T-helper 2 cell treated with Interferon-gamma antibody and Interleukin-4, amounts not matched to agents 5 μg/mL and 100 μg/mL, for 36 hours (primary cell): ENCODE measurements around the gene COL5A1.

Experiments used
- DNase-seq: peaks from one replicate; pipeline ENCODE4 v3.0.0; 2021; ENCODE audit warnings: low spot score
- H3K27ac Mint-ChIP-seq: one replicate; pipeline ENCODE4 v1.8.0; 2021; ENCODE audit warnings: mild to moderate bottlenecking, mixed read lengths
- H3K27me3 Mint-ChIP-seq: one replicate; pipeline ENCODE4 v1.8.0; 2021; ENCODE audit warnings: low read depth, mixed read lengths
- H3K36me3 Mint-ChIP-seq: one replicate; pipeline ENCODE4 v1.8.0; 2021; ENCODE audit warnings: low read depth, mixed read lengths
- H3K4me1 Mint-ChIP-seq: one replicate; pipeline ENCODE4 v1.8.0; 2021; ENCODE audit warnings: low read depth, mixed read lengths
- H3K4me3 Mint-ChIP-seq: one replicate; pipeline ENCODE4 v1.8.0; 2022; ENCODE audit warnings: mild to moderate bottlenecking, moderate library complexity, mixed read lengths
- H3K9me3 Mint-ChIP-seq: one replicate; pipeline ENCODE4 v1.8.0; 2021; ENCODE audit warnings: mixed read lengths

COL5A1 gene

GRCh38 chr9:134728801-134729495 lies 87.3 kb downstream of the COL5A1 start:
- no peaks in the 10 kb centered on the region for H3K9me3 Mint-ChIP-seq
- H3K27ac Mint-ChIP-seq: no peak overlapping the region
- no peak for DNase-seq
- peaks cover 9% of the 10 kb centered on the region for H3K4me1 Mint-ChIP-seq
- no peaks in the 10 kb centered on the region for H3K27me3 Mint-ChIP-seq
- no peaks in the 10 kb centered on the region for H3K36me3 Mint-ChIP-seq
- H3K4me3 Mint-ChIP-seq: no peak overlapping the region

- no peak for DNase-seq
- Mint-ChIP-seq H3K27me3 (no peaks in the 10 kb centered on the region), H3K4me1 (peaks cover 9% of the 10 kb centered on the region), H3K4me3 (no peak overlapping the region), H3K9me3 (no peaks in the 10 kb centered on the region), H3K27ac (no peak overlapping the region), H3K36me3 (no peaks in the 10 kb centered on the region)
Observed at GRCh38 chr9:134730011-134730760, 88.6 kb downstream of the COL5A1 start.

GRCh38 chr9:134730761-134731496 lies 89.3 kb downstream of the COL5A1 start:
- Mint-ChIP-seq H3K27ac (no peak overlapping the region), H3K9me3 (no peaks in the 10 kb centered on the region), H3K36me3 (no peaks in the 10 kb centered on the region), H3K4me3 (no peak overlapping the region), H3K4me1 (peaks cover 1% of the 10 kb centered on the region), H3K27me3 (no peaks in the 10 kb centered on the region)
- DNase-seq: no peak

- no peaks in the 10 kb centered on the region for H3K9me3 Mint-ChIP-seq
- no peak overlapping the region for H3K27ac Mint-ChIP-seq
- H3K27me3 Mint-ChIP-seq: no peaks in the 10 kb centered on the region
- DNase-seq: no peak
- H3K36me3 Mint-ChIP-seq: no peaks in the 10 kb centered on the region
- no peak overlapping the region for H3K4me3 Mint-ChIP-seq
- H3K4me1 Mint-ChIP-seq: no peaks in the 10 kb centered on the region
Observed at GRCh38 chr9:134731497-134732391, 90.1 kb downstream of the COL5A1 start.

- no peaks in the 10 kb centered on the region for H3K4me1 Mint-ChIP-seq
- H3K27me3 Mint-ChIP-seq: no peaks in the 10 kb centered on the region
- H3K4me3 Mint-ChIP-seq: no peak overlapping the region
- no peaks in the 10 kb centered on the region for H3K9me3 Mint-ChIP-seq
- no peaks in the 10 kb centered on the region for H3K36me3 Mint-ChIP-seq
- H3K27ac Mint-ChIP-seq: no peak overlapping the region
- DNase-seq: no peak
Observed at GRCh38 chr9:134732392-134733110, 90.9 kb downstream of the COL5A1 start.

GRCh38 chr9:134733480-134734232 lies 92.1 kb downstream of the COL5A1 start:
- Mint-ChIP-seq H3K4me1 (no peaks in the 10 kb centered on the region), H3K27me3 (no peaks in the 10 kb centered on the region), H3K36me3 (no peaks in the 10 kb centered on the region), H3K4me3 (no peak overlapping the region), H3K9me3 (no peaks in the 10 kb centered on the region), H3K27ac (no peak overlapping the region)
- no peak for DNase-seq

GRCh38 chr9:134734270-134734669 lies 92.7 kb downstream of the COL5A1 start:
- H3K4me3 Mint-ChIP-seq: no peak overlapping the region
- no peaks in the 10 kb centered on the region for H3K36me3 Mint-ChIP-seq
- H3K27me3 Mint-ChIP-seq: no peaks in the 10 kb centered on the region
- no peaks in the 10 kb centered on the region for H3K4me1 Mint-ChIP-seq
- H3K27ac Mint-ChIP-seq: no peak overlapping the region
- no peak for DNase-seq
- no peaks in the 10 kb centered on the region for H3K9me3 Mint-ChIP-seq

GRCh38 chr9:134735441-134736175 lies 94.0 kb downstream of the COL5A1 start:
- no peaks in the 10 kb centered on the region for H3K9me3 Mint-ChIP-seq
- no peaks in the 10 kb centered on the region for H3K36me3 Mint-ChIP-seq
- no peak overlapping the region for H3K27ac Mint-ChIP-seq
- no peak overlapping the region for H3K4me3 Mint-ChIP-seq
- DNase-seq: no peak
- no peaks in the 10 kb centered on the region for H3K4me1 Mint-ChIP-seq
- no peaks in the 10 kb centered on the region for H3K27me3 Mint-ChIP-seq

- no peak overlapping the region for H3K4me3 Mint-ChIP-seq
- no peaks in the 10 kb centered on the region for H3K36me3 Mint-ChIP-seq
- no peaks in the 10 kb centered on the region for H3K27me3 Mint-ChIP-seq
- DNase-seq: no peak
- no peak overlapping the region for H3K27ac Mint-ChIP-seq
- no peaks in the 10 kb centered on the region for H3K9me3 Mint-ChIP-seq
- no peaks in the 10 kb centered on the region for H3K4me1 Mint-ChIP-seq
Observed at GRCh38 chr9:134736791-134737497, 95.3 kb downstream of the COL5A1 start.

- Mint-ChIP-seq H3K36me3 (no peaks in the 10 kb centered on the region), H3K4me1 (no peaks in the 10 kb centered on the region), H3K9me3 (no peaks in the 10 kb centered on the region), H3K27me3 (no peaks in the 10 kb centered on the region), H3K27ac (no peak overlapping the region), H3K4me3 (no peak overlapping the region)
- DNase-seq: no peak
Observed at GRCh38 chr9:134737842-134738580, 96.4 kb downstream of the COL5A1 start.

- no peaks in the 10 kb centered on the region for H3K9me3 Mint-ChIP-seq
Observed at GRCh38 chr9:134738869-134739659, 97.5 kb downstream of the COL5A1 start.

More at GRCh38 chr9:134738869-134739659, 97.5 kb downstream of the COL5A1 start:
- H3K27ac Mint-ChIP-seq: no peak overlapping the region
- H3K27me3 Mint-ChIP-seq: no peaks in the 10 kb centered on the region
- H3K4me1 Mint-ChIP-seq: no peaks in the 10 kb centered on the region
- no peak for DNase-seq
- H3K36me3 Mint-ChIP-seq: no peaks in the 10 kb centered on the region
- no peak overlapping the region for H3K4me3 Mint-ChIP-seq
